Muscle layer of duodenum (tissue), 2 donors: ENCODE measurements around the gene IL1RAPL1.

Experiments
- H3K27ac ChIP-seq: one replicate; pipeline ENCODE4 v1.7.0; 2013; ENCODE audit warnings: mild to moderate bottlenecking, low read length
- H3K27me3 ChIP-seq: one replicate; pipeline ENCODE4 v1.7.0; 2013; ENCODE audit warnings: low read depth, mild to moderate bottlenecking, control low read depth, low read length
- H3K36me3 ChIP-seq, 2 donors: one replicate each; pipeline ENCODE4 v1.7.0; 2013; ENCODE audit warnings: low read length in 2 of 2, control low read depth in 1 of 2, mild to moderate bottlenecking in 1 of 2; ENCODE audit not compliant: insufficient read depth in 2 of 2, control insufficient read depth in 1 of 2
- H3K4me1 ChIP-seq, 2 donors: one replicate each; pipeline ENCODE4 v1.7.0; 2013; ENCODE audit warnings: low read length in 2 of 2, mild to moderate bottlenecking in 2 of 2, control low read depth in 1 of 2, moderate library complexity in 1 of 2; ENCODE audit not compliant: insufficient read depth in 2 of 2, control insufficient read depth in 1 of 2
- H3K4me3 ChIP-seq, 2 donors: one replicate each; pipeline ENCODE4 v1.7.0; 2013; ENCODE audit warnings: low read length in 2 of 2, low read depth in 1 of 2, mild to moderate bottlenecking in 1 of 2
- H3K9me3 ChIP-seq, 2 donors: one replicate each; pipeline ENCODE4 v1.7.0; 2013; ENCODE audit warnings: low read length in 2 of 2, control low read depth in 1 of 2, mild to moderate bottlenecking in 1 of 2; ENCODE audit not compliant: control insufficient read depth in 1 of 2
- donor health status: healthy.

The IL1RAPL1 gene

GRCh38 chrX:29581223-29581622, 994.0 kb downstream of the IL1RAPL1 start:
- no peaks in the 10 kb centered on the region for H3K4me1 ChIP-seq
- no peaks in the 10 kb centered on the region for H3K36me3 ChIP-seq
- H3K4me3 ChIP-seq = no peak overlapping the region
- H3K27me3 ChIP-seq = no peaks in the 10 kb centered on the region
- H3K9me3 ChIP-seq = no peaks in the 10 kb centered on the region
- H3K27ac ChIP-seq = no peak overlapping the region

DNA sequence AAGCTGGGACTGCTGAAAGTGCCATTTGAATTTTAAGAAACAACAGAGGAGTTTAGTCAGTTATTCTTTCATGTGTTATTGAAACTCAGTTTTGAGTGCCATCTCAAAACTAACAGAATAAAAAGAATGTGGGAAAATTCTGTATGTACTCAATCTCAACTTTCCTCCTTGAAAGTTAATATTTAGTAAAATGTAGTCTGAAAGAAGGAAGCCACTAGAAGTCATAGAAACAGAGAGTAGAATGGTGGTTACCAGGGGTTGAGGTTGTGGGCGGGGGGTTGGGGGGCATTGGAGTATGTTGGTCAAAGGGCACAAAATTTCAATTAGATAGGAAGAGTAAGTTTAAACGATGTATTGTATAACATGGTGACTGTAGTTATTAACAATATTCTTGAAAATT, 999.9 kb downstream of the IL1RAPL1 start:
- no peaks in the 10 kb centered on the region for H3K36me3 ChIP-seq
- no peaks in the 10 kb centered on the region for H3K27me3 ChIP-seq
- no peak overlapping the region for H3K27ac ChIP-seq
- H3K4me1 ChIP-seq = no peaks in the 10 kb centered on the region
- no peak overlapping the region for H3K4me3 ChIP-seq
- H3K9me3 ChIP-seq = no peaks in the 10 kb centered on the region

DNA sequence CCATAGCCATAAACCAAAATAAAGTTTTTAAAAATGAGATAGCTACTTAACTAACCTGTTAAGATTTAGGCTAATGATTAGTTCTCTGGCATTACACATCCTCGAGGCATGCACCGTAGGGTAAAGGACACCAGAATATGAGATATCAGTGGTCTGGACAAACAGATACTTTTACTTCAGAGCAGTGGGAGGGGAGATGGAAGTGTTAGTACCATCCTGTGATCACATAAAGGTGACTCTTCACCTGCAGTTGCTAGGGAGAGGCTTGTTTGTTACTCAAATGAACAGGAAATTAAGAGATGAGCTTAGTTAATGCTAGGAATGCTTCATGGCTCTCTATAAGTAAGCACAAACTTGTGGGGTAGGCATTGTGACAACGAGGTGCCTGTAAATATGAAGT, 1003.7 kb downstream of the IL1RAPL1 start:
- no peaks in the 10 kb centered on the region for H3K4me1 ChIP-seq
- no peaks in the 10 kb centered on the region for H3K9me3 ChIP-seq
- no peaks in the 10 kb centered on the region for H3K36me3 ChIP-seq
- H3K27ac ChIP-seq = no peak overlapping the region
- no peak overlapping the region for H3K4me3 ChIP-seq
- no peaks in the 10 kb centered on the region for H3K27me3 ChIP-seq

- H3K27ac ChIP-seq = no peak overlapping the region
- no peaks in the 10 kb centered on the region for H3K4me1 ChIP-seq
Measured at GRCh38 chrX:29604381-29604780, 1017.1 kb downstream of the IL1RAPL1 start.

DNA sequence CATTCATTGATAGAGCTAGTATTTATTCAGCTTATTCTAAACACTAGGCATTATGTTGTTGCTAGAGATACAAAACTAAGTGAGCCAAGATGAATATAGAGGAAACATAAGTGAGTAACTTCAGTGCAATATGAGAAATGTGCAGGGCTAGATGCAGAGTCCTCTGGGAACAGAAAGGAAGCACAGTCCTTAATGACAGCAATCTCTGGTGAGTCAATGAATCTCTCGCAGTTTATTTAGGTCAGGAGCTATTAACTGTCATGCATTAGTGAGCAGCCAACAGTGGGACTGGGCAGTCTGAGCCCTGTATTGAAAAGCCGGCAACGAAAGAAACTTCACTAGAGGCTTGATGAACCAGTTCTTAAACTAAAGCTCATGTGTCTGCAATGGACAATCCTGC, 1030.0 kb downstream of the IL1RAPL1 start:
- Histone ChIP-seq H3K4me3 (no peak overlapping the region), H3K27me3 (no peaks in the 10 kb centered on the region), H3K9me3 (no peaks in the 10 kb centered on the region), H3K36me3 (no peaks in the 10 kb centered on the region), H3K27ac (no peak overlapping the region), H3K4me1 (no peaks in the 10 kb centered on the region)

More at GRCh38 chrX:29604381-29604780, 1017.1 kb downstream of the IL1RAPL1 start:
- Histone ChIP-seq H3K27me3 (no peaks in the 10 kb centered on the region), H3K36me3 (no peaks in the 10 kb centered on the region), H3K4me3 (no peak overlapping the region), H3K9me3 (no peaks in the 10 kb centered on the region)

GRCh38 chrX:29617725-29618124, 1030.5 kb downstream of the IL1RAPL1 start:
- no peaks in the 10 kb centered on the region for H3K27me3 ChIP-seq
- H3K36me3 ChIP-seq = no peaks in the 10 kb centered on the region
- no peaks in the 10 kb centered on the region for H3K4me1 ChIP-seq

DNA sequence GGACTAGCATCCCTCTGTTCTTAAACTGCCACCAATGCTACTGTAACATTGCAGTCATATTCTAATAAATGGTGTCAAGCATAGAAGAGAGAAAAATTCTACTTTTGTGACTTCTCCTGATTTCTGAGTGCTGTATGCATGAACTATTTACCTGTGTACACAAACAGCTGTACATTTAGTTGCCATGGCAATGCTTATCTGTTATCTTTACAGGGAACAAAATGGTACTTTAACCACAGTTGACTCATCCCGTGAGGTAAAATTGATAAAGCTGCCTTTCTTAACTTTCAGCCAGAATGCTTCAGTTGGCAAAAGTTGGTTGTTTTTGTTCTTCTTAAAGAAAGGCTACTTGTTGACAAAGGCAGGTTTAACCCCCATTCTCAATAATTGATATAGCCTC, 1040.6 kb downstream of the IL1RAPL1 start:
- H3K27ac ChIP-seq = no peak overlapping the region
- H3K36me3 ChIP-seq = no peaks in the 10 kb centered on the region
- no peaks in the 10 kb centered on the region for H3K27me3 ChIP-seq
- no peaks in the 10 kb centered on the region for H3K4me1 ChIP-seq
- no peaks in the 10 kb centered on the region for H3K9me3 ChIP-seq
- H3K4me3 ChIP-seq = no peak overlapping the region

More at GRCh38 chrX:29617725-29618124, 1030.5 kb downstream of the IL1RAPL1 start:
- no peaks in the 10 kb centered on the region for H3K9me3 ChIP-seq
- no peak overlapping the region for H3K27ac ChIP-seq
- H3K4me3 ChIP-seq = no peak overlapping the region

- no peak overlapping the region for H3K4me3 ChIP-seq
- H3K36me3 ChIP-seq = no peaks in the 10 kb centered on the region
- no peaks in the 10 kb centered on the region for H3K4me1 ChIP-seq
- H3K27me3 ChIP-seq = no peaks in the 10 kb centered on the region
- no peaks in the 10 kb centered on the region for H3K9me3 ChIP-seq
- H3K27ac ChIP-seq = no peak overlapping the region
Measured at GRCh38 chrX:29634516-29634915, 1047.3 kb downstream of the IL1RAPL1 start.

GRCh38 chrX:29636331-29636730, 1049.1 kb downstream of the IL1RAPL1 start:
- Histone ChIP-seq H3K36me3 (no peaks in the 10 kb centered on the region), H3K27me3 (no peaks in the 10 kb centered on the region), H3K27ac (no peak overlapping the region), H3K9me3 (no peaks in the 10 kb centered on the region), H3K4me1 (no peaks in the 10 kb centered on the region), H3K4me3 (no peak overlapping the region)

DNA sequence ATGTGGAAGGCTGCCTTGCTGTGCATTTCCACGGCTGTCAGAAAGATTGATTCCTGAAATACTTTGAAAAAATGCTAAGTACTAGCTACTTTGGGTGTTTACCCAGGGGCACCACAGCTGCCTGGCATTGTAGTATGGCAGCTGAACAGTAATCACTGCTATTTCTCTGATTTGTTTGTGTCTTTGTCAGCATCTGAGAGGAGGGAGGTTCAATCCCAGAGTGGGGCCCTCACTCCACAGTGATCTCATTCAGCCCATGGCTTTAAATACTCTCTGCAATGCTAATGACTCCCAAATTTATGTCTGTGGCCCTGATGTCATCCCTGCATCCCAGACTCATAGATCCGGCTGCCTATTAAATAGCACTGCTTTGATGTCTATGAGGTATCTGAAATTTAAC, 1052.9 kb downstream of the IL1RAPL1 start:
- H3K27ac ChIP-seq = no peak overlapping the region
- H3K36me3 ChIP-seq = no peaks in the 10 kb centered on the region
- no peak overlapping the region for H3K4me3 ChIP-seq
- no peaks in the 10 kb centered on the region for H3K9me3 ChIP-seq
- H3K27me3 ChIP-seq = no peaks in the 10 kb centered on the region
- no peaks in the 10 kb centered on the region for H3K4me1 ChIP-seq

DNA sequence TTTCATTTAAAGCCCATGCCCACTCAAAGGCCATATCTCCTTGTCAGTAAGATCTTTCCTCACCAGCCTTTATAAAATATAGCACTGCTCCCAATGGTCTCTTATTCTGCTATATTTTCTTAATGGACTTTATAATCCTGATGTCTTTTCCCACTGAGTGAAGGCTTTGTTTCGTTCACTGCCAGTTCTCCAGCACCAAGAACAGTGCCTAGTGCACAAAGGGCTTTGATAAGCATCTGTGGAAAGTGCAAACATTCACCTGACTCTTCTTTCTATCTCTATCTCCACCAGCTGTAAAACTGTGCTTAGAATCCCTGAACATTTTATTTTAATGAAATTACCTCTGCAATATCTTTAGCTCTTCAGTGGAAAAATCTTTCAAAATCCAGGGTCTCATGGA, 1054.2 kb downstream of the IL1RAPL1 start:
- no peak overlapping the region for H3K27ac ChIP-seq
- H3K9me3 ChIP-seq = no peaks in the 10 kb centered on the region
- H3K36me3 ChIP-seq = no peaks in the 10 kb centered on the region
- no peaks in the 10 kb centered on the region for H3K4me1 ChIP-seq
- no peaks in the 10 kb centered on the region for H3K27me3 ChIP-seq
- H3K4me3 ChIP-seq = no peak overlapping the region

DNA sequence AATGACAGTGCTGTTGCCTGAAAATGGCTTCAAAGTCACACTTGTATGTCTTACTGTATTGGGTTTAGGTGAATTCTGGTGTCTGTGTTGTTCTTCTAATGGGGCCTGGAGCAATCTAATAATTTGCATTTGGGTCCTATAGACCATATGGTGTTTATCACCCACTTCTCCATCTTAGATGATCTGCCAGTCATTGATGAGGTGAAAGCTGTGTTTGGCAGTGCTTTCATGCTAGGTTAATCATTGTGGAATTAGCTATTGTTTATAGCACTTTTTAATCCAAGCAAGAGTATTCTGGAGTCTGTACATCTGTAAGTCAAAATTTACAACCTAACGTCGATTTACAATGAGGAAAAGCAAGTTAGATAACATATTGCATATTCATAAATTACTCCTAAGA, 1055.9 kb downstream of the IL1RAPL1 start:
- Histone ChIP-seq H3K4me3 (no peak overlapping the region), H3K27me3 (no peaks in the 10 kb centered on the region), H3K4me1 (no peaks in the 10 kb centered on the region), H3K36me3 (no peaks in the 10 kb centered on the region), H3K27ac (no peak overlapping the region), H3K9me3 (no peaks in the 10 kb centered on the region)
